ENCODE results near the gene MAN2B2.

- TF ChIP-seq TAF1 (IDR thresholded peaks at IDR 0.05; ENCODE audit: borderline replicate concordance, low read depth, low read length) (no peak), POLR2A (IDR thresholded peaks at IDR 0.05; ENCODE audit: low read depth, low read length) (no peak), POLR2AphosphoS5 (IDR thresholded peaks at IDR 0.05; ENCODE audit: low read depth, low read length) (no peak)
Observed at GRCh38 chr4:6609415-6610079, 34.6 kb downstream of the MAN2B2 start.
